Mesothelial cell of epicardium (in vitro differentiated cells): Measurements from ENCODE around the gene LRRC1. TPM values are rescaled to one million over a fixed set of nuclear protein-coding genes. Genes with fewer than 3 reads are reported as not detected.
"Not testable (repeated sequence)": the region's sequence is repeated elsewhere in the genome, so short reads cannot be mapped to it uniquely, and the experiment has no call there.

ENCODE experiments used
- DNase-seq, 2 experiments: peaks; one replicate each; pipeline ENCODE4 v3.0.0; 2021; ENCODE audit warnings: low spot score in 2 of 2; ENCODE audit not compliant: unreplicated experiment in 2 of 2
- H3K27ac Mint-ChIP-seq: 2 replicates; pipeline ENCODE4 v1.8.0; 2021; ENCODE audit warnings: mixed read lengths
- H3K27me3 Mint-ChIP-seq: 2 replicates; pipeline ENCODE4 v1.8.0; 2021; ENCODE audit warnings: low read depth, mixed read lengths
- H3K36me3 Mint-ChIP-seq: 2 replicates; pipeline ENCODE4 v1.8.0; 2021; ENCODE audit warnings: mixed read lengths
- H3K4me1 Mint-ChIP-seq: 2 replicates; pipeline ENCODE4 v1.8.0; 2021; ENCODE audit warnings: mixed read lengths
- H3K4me3 Mint-ChIP-seq: 2 replicates; pipeline ENCODE4 v1.8.0; 2021; ENCODE audit warnings: mild to moderate bottlenecking, moderate library complexity, mixed read lengths
- H3K9me3 Mint-ChIP-seq: 2 replicates; pipeline ENCODE4 v1.8.0; 2021; ENCODE audit warnings: mixed read lengths
- total RNA-seq: library from RNA; stranded (reverse); gene quantifications from 3 replicates; pipeline ENCODE4 v1.2.1, GENCODE V29; 2021
- TF ChIP-seq, protein P1 (sequence below): fragments of 200-600 bp; sonication (generic); IDR thresholded peaks from one replicate; pipeline ENCODE4 v1.5.0; 2021; ENCODE audit warnings: antibody characterized with exemption; ENCODE audit not compliant: unreplicated experiment

Gene LRRC1
- total RNA-seq, 1 donor from 2014 or later = 30.4 TPM

DNA sequence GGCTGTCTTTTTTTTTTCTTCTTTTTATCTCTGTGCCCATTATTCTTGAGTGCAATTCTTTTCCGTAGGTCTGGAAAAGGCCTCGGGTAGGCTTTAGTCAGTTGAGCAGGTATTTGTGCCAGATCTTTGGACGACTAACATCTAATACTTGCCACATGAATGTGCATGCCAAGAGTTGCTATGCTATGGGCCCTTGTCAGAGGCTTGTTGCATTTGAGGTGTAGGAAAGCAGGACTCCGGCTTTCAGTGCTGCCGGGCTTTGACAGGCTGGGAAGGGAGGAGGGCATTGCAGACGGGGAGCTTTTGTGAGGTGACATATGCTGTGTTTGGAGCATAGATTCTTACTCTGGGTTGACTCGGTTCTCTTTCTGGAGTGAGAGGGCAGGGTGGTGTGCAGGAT lies 10.2 kb downstream of the LRRC1 start:
- TF ChIP-seq, protein P1, sequence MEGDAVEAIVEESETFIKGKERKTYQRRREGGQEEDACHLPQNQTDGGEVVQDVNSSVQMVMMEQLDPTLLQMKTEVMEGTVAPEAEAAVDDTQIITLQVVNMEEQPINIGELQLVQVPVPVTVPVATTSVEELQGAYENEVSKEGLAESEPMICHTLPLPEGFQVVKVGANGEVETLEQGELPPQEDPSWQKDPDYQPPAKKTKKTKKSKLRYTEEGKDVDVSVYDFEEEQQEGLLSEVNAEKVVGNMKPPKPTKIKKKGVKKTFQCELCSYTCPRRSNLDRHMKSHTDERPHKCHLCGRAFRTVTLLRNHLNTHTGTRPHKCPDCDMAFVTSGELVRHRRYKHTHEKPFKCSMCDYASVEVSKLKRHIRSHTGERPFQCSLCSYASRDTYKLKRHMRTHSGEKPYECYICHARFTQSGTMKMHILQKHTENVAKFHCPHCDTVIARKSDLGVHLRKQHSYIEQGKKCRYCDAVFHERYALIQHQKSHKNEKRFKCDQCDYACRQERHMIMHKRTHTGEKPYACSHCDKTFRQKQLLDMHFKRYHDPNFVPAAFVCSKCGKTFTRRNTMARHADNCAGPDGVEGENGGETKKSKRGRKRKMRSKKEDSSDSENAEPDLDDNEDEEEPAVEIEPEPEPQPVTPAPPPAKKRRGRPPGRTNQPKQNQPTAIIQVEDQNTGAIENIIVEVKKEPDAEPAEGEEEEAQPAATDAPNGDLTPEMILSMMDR = no peak
- no peaks in the 10 kb centered on the region for H3K27me3 Mint-ChIP-seq
- H3K27ac Mint-ChIP-seq = no peak overlapping the region
- H3K4me3 Mint-ChIP-seq = no peak overlapping the region
- DNase-seq = no peak
- H3K36me3 Mint-ChIP-seq = no peaks in the 10 kb centered on the region
- peaks cover 29% of the 10 kb centered on the region for H3K4me1 Mint-ChIP-seq
- no peaks in the 10 kb centered on the region for H3K9me3 Mint-ChIP-seq

DNA sequence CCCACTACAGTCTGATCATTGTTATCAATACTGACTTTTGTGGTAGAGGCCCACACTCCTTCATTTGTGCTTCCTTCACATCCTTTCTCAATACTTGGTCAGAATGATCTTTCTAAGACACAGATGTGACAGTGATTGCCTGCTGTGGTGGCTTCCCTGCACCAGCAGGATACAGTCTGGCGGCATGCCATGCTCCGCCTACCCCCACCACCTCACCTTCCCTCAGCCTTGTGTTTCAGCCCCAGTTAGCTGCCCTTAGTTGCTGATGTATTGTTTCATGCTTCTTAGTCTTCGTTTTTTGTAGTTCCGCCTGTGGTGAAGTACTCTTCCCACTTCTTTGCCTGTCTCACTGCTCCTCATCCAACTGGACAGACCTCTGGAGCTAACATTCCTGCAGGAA lies 10.9 kb downstream of the LRRC1 start:
- Mint-ChIP-seq H3K9me3 (no peaks in the 10 kb centered on the region), H3K36me3 (no peaks in the 10 kb centered on the region), H3K27me3 (no peaks in the 10 kb centered on the region), H3K4me1 (peaks cover 31% of the 10 kb centered on the region), H3K4me3 (no peak overlapping the region), H3K27ac (peak overlapping the region; percentile 0)
- no peak for DNase-seq
- TF ChIP-seq, protein P1 = no peak

DNA sequence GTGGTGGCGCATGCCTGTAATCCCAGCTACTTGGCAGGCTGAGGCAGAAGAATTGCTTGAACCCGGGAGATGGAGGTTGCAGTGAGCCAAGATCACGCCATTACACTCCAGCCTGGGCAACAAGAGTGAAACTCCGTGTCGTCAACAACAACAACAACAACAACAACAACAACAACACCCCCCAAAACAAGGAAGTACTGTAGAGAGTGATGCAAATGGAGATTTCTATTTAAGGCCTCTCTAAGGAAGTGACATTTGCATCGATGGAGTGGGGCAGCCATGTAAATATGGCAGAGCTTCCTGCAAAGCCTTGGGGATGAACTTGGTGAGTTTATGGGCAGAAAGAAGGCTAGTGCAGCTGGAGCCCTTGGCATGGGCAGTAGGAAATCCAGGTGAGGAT lies 12.8 kb downstream of the LRRC1 start:
- H3K36me3 Mint-ChIP-seq, H3K4me3 Mint-ChIP-seq, H3K9me3 Mint-ChIP-seq, H3K27ac Mint-ChIP-seq, DNase-seq, H3K27me3 Mint-ChIP-seq: not testable (repeated sequence)
- peaks cover 32% of the 10 kb centered on the region for H3K4me1 Mint-ChIP-seq

DNA sequence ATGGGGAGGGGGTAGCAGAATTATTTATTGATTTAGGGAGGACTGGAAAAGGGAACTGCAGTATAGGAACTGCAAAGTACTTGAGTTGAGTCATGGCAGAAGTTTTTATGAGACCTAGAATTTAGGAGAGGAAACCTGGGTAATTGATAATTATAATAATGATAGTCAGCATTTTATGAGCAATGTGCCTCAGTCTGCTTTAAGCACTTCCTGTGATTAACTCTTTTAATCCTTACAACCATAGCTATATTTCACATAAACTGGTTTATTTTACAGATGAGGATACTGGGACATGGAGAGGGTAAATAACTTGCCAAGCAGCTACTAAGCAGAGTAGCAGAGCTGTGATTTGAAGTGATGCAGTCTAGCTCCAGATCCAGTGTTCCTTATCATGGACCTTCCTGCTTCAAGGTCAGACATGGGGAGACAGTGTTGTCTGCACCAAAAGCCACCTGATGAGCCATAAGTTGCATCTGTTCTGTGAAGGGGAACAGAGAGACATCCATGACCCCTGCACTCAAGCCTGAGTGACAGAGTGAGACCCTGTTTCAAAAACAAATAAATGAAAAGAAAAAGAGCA lies 13.6 kb downstream of the LRRC1 start:
- Mint-ChIP-seq H3K4me1 (peaks cover 32% of the 10 kb centered on the region), H3K36me3 (no peaks in the 10 kb centered on the region), H3K4me3 (no peak overlapping the region), H3K27ac (no peak overlapping the region), H3K27me3 (no peaks in the 10 kb centered on the region), H3K9me3 (no peaks in the 10 kb centered on the region)
- no peak for DNase-seq
- TF ChIP-seq, protein P1 = no peak

DNA sequence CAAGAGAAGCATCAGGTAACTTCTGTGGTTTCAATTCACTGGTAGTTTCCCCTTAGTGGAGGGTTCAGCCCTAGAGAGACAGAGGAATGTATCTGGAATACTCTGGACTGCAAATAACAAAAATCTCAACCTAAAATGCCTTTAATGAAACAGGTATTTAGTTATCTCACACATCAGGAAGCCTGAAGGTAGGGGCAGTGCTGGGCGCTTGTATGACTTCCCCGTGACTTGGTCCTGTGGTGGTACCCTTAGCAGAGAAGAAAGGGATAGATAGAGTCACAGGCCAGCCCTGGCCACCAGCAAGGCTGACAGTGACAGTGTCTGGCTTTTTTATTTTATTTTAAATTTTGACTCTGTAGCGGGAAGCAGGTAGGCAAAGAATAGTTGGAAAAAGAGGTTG lies 14.9 kb downstream of the LRRC1 start:
- H3K4me1 Mint-ChIP-seq = peaks cover 32% of the 10 kb centered on the region
- DNase-seq = no peak
- no peak overlapping the region for H3K27ac Mint-ChIP-seq
- no peaks in the 10 kb centered on the region for H3K36me3 Mint-ChIP-seq
- H3K27me3 Mint-ChIP-seq = no peaks in the 10 kb centered on the region
- no peaks in the 10 kb centered on the region for H3K9me3 Mint-ChIP-seq
- no peak overlapping the region for H3K4me3 Mint-ChIP-seq
- TF ChIP-seq, protein P1 = no peak

DNA sequence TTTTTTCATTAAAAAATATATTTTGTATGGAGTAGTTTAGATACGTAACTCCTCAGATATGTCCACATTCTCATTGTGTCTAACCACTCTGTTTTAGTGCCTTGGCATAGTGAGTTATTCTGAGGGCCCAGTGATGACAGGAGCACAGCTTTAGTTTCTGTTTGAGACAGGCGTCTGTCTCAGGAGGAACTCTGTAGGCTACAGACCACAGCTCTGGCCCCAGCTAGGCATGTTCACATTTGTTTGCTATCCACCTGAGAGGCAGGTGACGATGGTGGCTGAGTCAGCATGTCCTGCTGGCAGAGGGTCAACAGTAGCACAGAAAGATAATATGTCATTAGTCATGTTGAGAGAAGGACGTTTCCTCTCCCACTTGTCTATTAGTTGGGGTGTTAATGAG lies 16.3 kb downstream of the LRRC1 start:
- no peaks in the 10 kb centered on the region for H3K36me3 Mint-ChIP-seq
- TF ChIP-seq, protein P1 = no peak
- H3K27ac Mint-ChIP-seq = peak overlapping the region; percentile 35
- DNase-seq = no peak
- no peak overlapping the region for H3K4me3 Mint-ChIP-seq
- H3K9me3 Mint-ChIP-seq = no peaks in the 10 kb centered on the region
- peaks cover 27% of the 10 kb centered on the region for H3K4me1 Mint-ChIP-seq
- no peaks in the 10 kb centered on the region for H3K27me3 Mint-ChIP-seq
